Smooth muscle cell (in vitro differentiated cells): Measurements from ENCODE around the gene NPHP4. TPM values are rescaled to one million over a fixed set of nuclear protein-coding genes. Genes with fewer than 3 reads are reported as not detected.

ENCODE experiments used
- DNase-seq: peaks from one replicate; lab custom pipeline; 2025; ENCODE audit not compliant: unreplicated experiment; lab: John Stamatoyannopoulos, UW
- H2AFZ ChIP-seq: fragments of 200-600 bp; sonication (generic); 2 replicates; pipeline ENCODE4 v1.6.0; 2016; ENCODE audit warnings: antibody characterized with exemption, low read depth, mild to moderate bottlenecking
- H3F3A ChIP-seq: fragments of 200-600 bp; sonication (generic); 2 replicates; pipeline ENCODE4 v1.6.0; 2017; ENCODE audit warnings: antibody characterized with exemption, low read depth
- H3K27ac ChIP-seq: fragments of 200-600 bp; sonication (generic); 2 replicates; pipeline ENCODE4 v1.5.1; 2016; ENCODE audit warnings: low read depth, mild to moderate bottlenecking
- H3K27me3 ChIP-seq: fragments of 200-600 bp; sonication (generic); 2 replicates; pipeline ENCODE4 v1.6.1; 2016; ENCODE audit warnings: low read depth, mild to moderate bottlenecking
- H3K36me3 ChIP-seq: fragments of 200-600 bp; sonication (generic); 2 replicates; pipeline ENCODE4 v1.5.1; 2016; ENCODE audit warnings: low read depth
- H3K4me1 ChIP-seq: fragments of 200-600 bp; sonication (generic); 2 replicates; pipeline ENCODE4 v1.5.1; 2016; ENCODE audit warnings: low read depth
- H3K4me2 ChIP-seq: fragments of 200-600 bp; sonication (generic); 2 replicates; pipeline ENCODE4 v1.6.0; 2016; ENCODE audit warnings: mild to moderate bottlenecking
- H3K4me3 ChIP-seq: fragments of 200-600 bp; sonication (generic); 2 replicates; pipeline ENCODE4 v1.5.1; 2016; ENCODE audit warnings: mild to moderate bottlenecking
- H3K79me2 ChIP-seq: fragments of 200-600 bp; sonication (generic); 2 replicates; pipeline ENCODE4 v1.6.0; 2016; ENCODE audit warnings: low read depth, mild to moderate bottlenecking
- H3K9ac ChIP-seq: fragments of 200-600 bp; sonication (generic); 2 replicates; pipeline ENCODE4 v1.6.0; 2016; ENCODE audit warnings: low read depth
- H3K9me3 ChIP-seq: fragments of 200-600 bp; sonication (generic); replicated peaks from 2 replicates; pipeline ENCODE4 v1.5.1; 2016; ENCODE audit warnings: low read depth
- H4K20me1 ChIP-seq: fragments of 200-600 bp; sonication (generic); 2 replicates; pipeline ENCODE4 v1.6.0; 2016; ENCODE audit warnings: low read depth
- WGBS: methylation state at CpG from one replicate; pipeline ENCODE4 v1.1.7; 2016; ENCODE audit warnings: low lambda C conversion rate; 5-methylcytosine and 5-hydroxymethylcytosine counted together
- polyA plus RNA-seq: library from polyadenylated mRNA; unstranded; fragments of >200 nt; fragmentation: Nextera tagmentation; extraction: Ambion mirVana; gene quantifications from 2 replicates; pipeline ENCODE4 v1.2.1, GENCODE V29; 2016
- total RNA-seq: library from RNA; depleted of rRNA; stranded (reverse); fragments of >200 nt; gene quantifications from 2 replicates; pipeline ENCODE4 v1.2.3, GENCODE V29; 2014
- TF ChIP-seq, protein P1 (sequence below): fragments of 200-600 bp; sonication (generic); IDR thresholded peaks from 2 replicates; pipeline ENCODE4 v1.5.1; 2017; ENCODE audit warnings: borderline replicate concordance, mild to moderate bottlenecking, antibody characterized with exemption; ENCODE audit not compliant: insufficient read depth, poor library complexity, severe bottlenecking

The NPHP4 gene
- total and polyA plus RNA-seq, 2 experiments from 2014 or later, result 5.4 to 8.4 TPM

DNA sequence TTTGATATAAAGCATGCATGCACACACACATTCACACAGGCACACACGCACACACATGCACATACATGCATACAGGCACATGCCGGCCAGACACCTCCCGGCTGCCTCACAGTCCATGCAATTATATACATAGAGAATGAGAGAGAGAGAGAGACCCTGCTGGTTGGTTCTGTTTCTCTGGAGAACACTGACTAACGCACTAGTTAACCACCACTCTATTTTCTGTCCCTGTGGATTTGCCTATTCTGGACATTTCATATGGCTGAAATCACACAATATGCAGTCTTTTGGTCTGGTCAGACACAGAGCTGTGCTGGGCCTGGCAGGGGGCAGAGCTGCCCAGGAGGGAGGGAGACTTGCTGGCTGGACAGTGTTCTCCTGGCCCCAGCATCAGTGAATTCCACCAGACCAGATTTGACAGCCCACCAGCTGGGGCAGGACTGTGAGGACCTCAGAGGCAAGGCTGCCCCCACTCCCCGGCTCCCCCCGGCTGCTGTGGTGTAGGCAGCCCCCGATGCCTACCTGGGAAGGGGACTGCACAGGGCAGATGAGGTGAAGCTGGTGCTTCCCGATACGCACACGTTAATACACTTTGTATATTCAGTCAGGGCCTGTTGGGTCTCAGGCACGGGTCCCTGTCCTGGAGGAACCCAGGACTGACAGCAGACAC, 152.2 kb downstream of the NPHP4 start:
- TF ChIP-seq, protein P1, sequence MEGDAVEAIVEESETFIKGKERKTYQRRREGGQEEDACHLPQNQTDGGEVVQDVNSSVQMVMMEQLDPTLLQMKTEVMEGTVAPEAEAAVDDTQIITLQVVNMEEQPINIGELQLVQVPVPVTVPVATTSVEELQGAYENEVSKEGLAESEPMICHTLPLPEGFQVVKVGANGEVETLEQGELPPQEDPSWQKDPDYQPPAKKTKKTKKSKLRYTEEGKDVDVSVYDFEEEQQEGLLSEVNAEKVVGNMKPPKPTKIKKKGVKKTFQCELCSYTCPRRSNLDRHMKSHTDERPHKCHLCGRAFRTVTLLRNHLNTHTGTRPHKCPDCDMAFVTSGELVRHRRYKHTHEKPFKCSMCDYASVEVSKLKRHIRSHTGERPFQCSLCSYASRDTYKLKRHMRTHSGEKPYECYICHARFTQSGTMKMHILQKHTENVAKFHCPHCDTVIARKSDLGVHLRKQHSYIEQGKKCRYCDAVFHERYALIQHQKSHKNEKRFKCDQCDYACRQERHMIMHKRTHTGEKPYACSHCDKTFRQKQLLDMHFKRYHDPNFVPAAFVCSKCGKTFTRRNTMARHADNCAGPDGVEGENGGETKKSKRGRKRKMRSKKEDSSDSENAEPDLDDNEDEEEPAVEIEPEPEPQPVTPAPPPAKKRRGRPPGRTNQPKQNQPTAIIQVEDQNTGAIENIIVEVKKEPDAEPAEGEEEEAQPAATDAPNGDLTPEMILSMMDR, result no peak
- Histone ChIP-seq H4K20me1 (no peaks in the 10 kb centered on the region), H3K4me3 (no peak overlapping the region), H3K36me3 (no peaks in the 10 kb centered on the region), H2AFZ (no peak overlapping the region), H3K9me3 (no peaks in the 10 kb centered on the region), H3F3A (no peaks in the 10 kb centered on the region), H3K4me1 (no peaks in the 10 kb centered on the region), H3K79me2 (no peaks in the 10 kb centered on the region), H3K27me3 (no peaks in the 10 kb centered on the region), H3K27ac (no peak overlapping the region), H3K4me2 (no peak overlapping the region), H3K9ac (no peak overlapping the region)
- 95% methylated on average over 11 of the region's 11 CpGs for WGBS
- no peak for DNase-seq

DNA sequence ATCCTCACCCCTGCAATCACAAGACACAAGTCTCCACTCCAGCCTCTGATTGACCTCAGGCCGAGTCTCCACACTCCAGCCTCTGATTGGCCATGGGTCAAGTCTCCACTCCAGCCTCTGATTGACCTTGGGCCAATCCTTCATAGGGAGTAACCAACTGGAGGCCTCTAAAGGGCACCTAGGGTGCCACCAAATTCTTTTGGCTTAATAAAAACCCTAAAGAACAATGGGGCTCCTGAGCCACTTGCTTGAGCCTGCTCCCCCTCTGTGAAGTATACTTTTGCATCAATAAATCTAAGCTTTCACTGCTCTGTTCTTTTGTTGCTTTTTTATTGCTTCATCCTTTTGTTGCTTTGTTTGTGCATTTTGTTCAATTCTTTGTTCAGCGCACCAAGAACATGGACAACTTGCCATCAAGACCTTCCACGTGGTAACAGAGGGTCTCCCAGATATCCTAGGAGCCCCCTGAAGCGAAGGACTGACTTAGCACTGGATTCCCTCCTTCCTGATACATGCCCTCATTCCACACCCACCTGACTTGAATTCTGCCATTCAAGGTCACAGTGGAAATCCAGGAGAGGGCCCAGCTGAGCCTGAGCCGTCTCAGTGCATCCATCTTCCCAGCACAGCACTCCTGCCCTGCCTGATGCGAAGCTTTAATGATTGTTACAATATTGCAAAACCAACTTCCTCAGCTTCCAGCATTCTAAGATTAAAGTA, 152.9 kb downstream of the NPHP4 start:
- no peak overlapping the region for H3K9ac ChIP-seq
- H4K20me1 ChIP-seq, result no peaks in the 10 kb centered on the region
- DNase-seq, result no peak
- H3K4me2 ChIP-seq, result no peak overlapping the region
- no peaks in the 10 kb centered on the region for H3K79me2 ChIP-seq
- TF ChIP-seq, protein P1, result no peak
- H3K27ac ChIP-seq, result no peak overlapping the region
- H3K36me3 ChIP-seq, result no peaks in the 10 kb centered on the region
- no peaks in the 10 kb centered on the region for H3K4me1 ChIP-seq
- no peaks in the 10 kb centered on the region for H3F3A ChIP-seq
- no peak overlapping the region for H2AFZ ChIP-seq
- H3K9me3 ChIP-seq, result no peaks in the 10 kb centered on the region
- no peaks in the 10 kb centered on the region for H3K27me3 ChIP-seq
- WGBS, result 89% methylated on average over 6 of the region's 6 CpGs
- no peak overlapping the region for H3K4me3 ChIP-seq

DNA sequence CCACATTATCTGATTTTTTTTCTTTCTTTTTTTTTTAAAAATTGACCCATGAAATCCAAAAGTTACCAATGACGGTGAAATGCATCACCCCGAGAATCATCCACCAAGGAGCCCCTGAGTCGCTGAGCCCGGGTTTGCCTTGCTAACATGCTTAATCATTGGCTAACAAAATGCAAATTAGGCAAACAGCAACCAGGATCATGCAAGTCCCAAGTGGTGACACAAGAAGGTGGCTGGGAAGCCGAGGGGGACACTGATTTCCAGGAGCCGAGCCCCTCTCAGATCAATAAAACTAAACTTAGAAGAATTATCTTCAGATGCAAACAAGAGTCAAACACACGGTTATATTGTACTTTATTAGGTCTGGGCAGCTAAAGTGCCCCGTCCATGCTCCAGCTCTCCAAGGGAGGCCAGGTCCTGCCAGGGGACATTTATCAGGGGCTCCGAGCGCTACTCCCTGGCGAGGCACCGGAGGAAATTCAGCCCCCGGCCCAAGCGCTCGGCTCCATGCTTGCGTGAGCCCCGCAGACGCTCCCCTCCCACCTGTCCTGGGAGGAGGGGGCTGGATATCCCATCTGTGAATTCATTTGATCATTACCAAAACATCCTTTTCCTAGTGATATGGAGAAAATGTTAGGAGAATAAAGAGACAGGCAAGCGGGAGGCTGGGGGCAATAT, 154.1 kb downstream of the NPHP4 start:
- H3K27ac ChIP-seq, result no peak overlapping the region
- no peaks in the 10 kb centered on the region for H3K36me3 ChIP-seq
- no peaks in the 10 kb centered on the region for H3K4me1 ChIP-seq
- H3K4me3 ChIP-seq, result no peak overlapping the region
- H3K4me2 ChIP-seq, result no peak overlapping the region
- H3K9ac ChIP-seq, result no peak overlapping the region
- no peaks in the 10 kb centered on the region for H3K9me3 ChIP-seq
- no peak overlapping the region for H2AFZ ChIP-seq
- no peaks in the 10 kb centered on the region for H3K79me2 ChIP-seq
- WGBS, result 86% methylated on average over 19 of the region's 19 CpGs
- no peaks in the 10 kb centered on the region for H3F3A ChIP-seq
- no peak for DNase-seq
- no peaks in the 10 kb centered on the region for H4K20me1 ChIP-seq
- TF ChIP-seq, protein P1, result no peak
- H3K27me3 ChIP-seq, result no peaks in the 10 kb centered on the region
